A549 (cell line): ENCODE measurements around the gene SIM2. TPM values are rescaled to one million over a fixed set of nuclear protein-coding genes. Genes with fewer than 3 reads are reported as not detected.

Source experiments
- ATAC-seq, 2 experiments: fragments of 200-7000 bp in 1 of 2; fragments of >200 bp in 1 of 2; cut with Nextera tagmentation in 1 of 2; cut with Tn5 transposase in 1 of 2; 3 replicates each; pipeline versions ENCODE4 v1.8.0 to v1.9.1; 2018 to 2020; ENCODE audit warnings: mild to moderate bottlenecking in 1 of 2, moderate library complexity in 1 of 2
- CTCF ChIA-PET: fragments of 300-600 bp; sonication (Branson Sonifier 250); formaldehyde crosslinking; extraction: SDS; loops from one replicate; lab custom pipeline; 2021; ENCODE audit warnings: antibody characterized with exemption, inconsistent platforms; lab: Yijun Ruan, JAX
- POLR2A ChIA-PET: fragments of 350-600 bp; formaldehyde crosslinking; extraction: SDS; loops from one replicate; lab custom pipeline; 2021; ENCODE audit warnings: antibody characterized with exemption, inconsistent platforms; lab: Yijun Ruan, JAX
- DNase-seq, 2 experiments: peaks; one replicate each; pipeline versions ENCODE4 v3.0.0 to v3.0.0-alpha.2; 2011 to 2016; ENCODE audit warnings: low read depth in 1 of 2, low spot score in 1 of 2
- FAIRE-seq: peaks from 2 replicates; lab custom pipeline; 2011; peaks lifted over from hg19 to GRCh38; lab: Jason Lieb, UNC
- H3K27ac ChIP-seq, 2 experiments: fragments of >200 bp; sonication (Bioruptor Twin); formaldehyde crosslinking; 3 replicates each; pipeline ENCODE4 v1.5.1; 2016 to 2017
- H3K4me1 ChIP-seq: fragments of >200 bp; sonication (Bioruptor Twin); formaldehyde crosslinking; 3 replicates; pipeline ENCODE4 v1.6.1; 2016
- H3K4me2 ChIP-seq: fragments of >200 bp; sonication (Bioruptor Twin); formaldehyde crosslinking; 3 replicates; pipeline ENCODE4 v1.6.1; 2016
- H3K4me3 ChIP-seq: fragments of >200 bp; sonication (Bioruptor Twin); formaldehyde crosslinking; 3 replicates; pipeline ENCODE4 v1.5.1; 2016
- H3K9me3 ChIP-seq: fragments of >200 bp; sonication (Bioruptor Twin); formaldehyde crosslinking; 3 replicates; pipeline ENCODE4 v1.6.1; 2016
- CEBPB ChIP-seq, 2 experiments: fragments of >200 bp in 1 of 2; sonication (Bioruptor Twin) in 1 of 2; formaldehyde crosslinking in 1 of 2; IDR thresholded peaks; 2 replicates each; pipeline ENCODE4 v1.6.1; 2012 to 2016
- FOSB ChIP-seq: fragments of 250-450 bp; sonication (Bioruptor Pico); IDR thresholded peaks from 2 replicates; pipeline ENCODE4 v1.5.0; 2020; ENCODE audit warnings: mild to moderate bottlenecking, moderate library complexity
- FOSL2 ChIP-seq, 2 experiments: fragments of 450-650 bp in 1 of 2; fragments of >200 bp in 1 of 2; sonication (Bioruptor Twin) in 1 of 2; formaldehyde crosslinking; IDR thresholded peaks; 2 replicates each; pipeline versions ENCODE4 v1.5.0 to v1.6.1; 2016 to 2020; ENCODE audit warnings: mild to moderate bottlenecking in 1 of 2, moderate library complexity in 1 of 2
- GATA3 ChIP-seq: IDR thresholded peaks from 2 replicates; pipeline ENCODE4 v1.6.1; 2012; ENCODE audit warnings: borderline replicate concordance
- HEYL ChIP-seq: fragments of 250-450 bp; sonication (Bioruptor Pico); IDR thresholded peaks from 2 replicates; pipeline ENCODE4 v1.8.0; 2021; ENCODE audit warnings: mild to moderate bottlenecking, moderate library complexity
- JUN ChIP-seq, 2 experiments: fragments of >200 bp; sonication (Bioruptor Twin); formaldehyde crosslinking; IDR thresholded peaks; 2 replicates in 1 of 2; 3 replicates in 1 of 2; pipeline ENCODE4 v1.6.1; 2016 to 2017
- JUNB ChIP-seq: fragments of >200 bp; sonication (Bioruptor Twin); formaldehyde crosslinking; IDR thresholded peaks from 2 replicates; pipeline ENCODE4 v1.6.1; 2016
- KDM1A ChIP-seq: fragments of 200-600 bp; sonication (generic); IDR thresholded peaks from 2 replicates; pipeline ENCODE4 v1.6.1; 2016; ENCODE audit warnings: low read depth, mild to moderate bottlenecking
- MAFK ChIP-seq: fragments of 450-650 bp; IDR thresholded peaks from 2 replicates; pipeline ENCODE4 v1.6.1; 2014; ENCODE audit not compliant: partially characterized antibody
- MAZ ChIP-seq: fragments of 150-350 bp; IDR thresholded peaks from 2 replicates; pipeline ENCODE4 v1.6.1; 2014; ENCODE audit warnings: antibody characterized with exemption, low read depth, low read length, borderline replicate concordance
- MYC ChIP-seq: IDR thresholded peaks from 2 replicates; pipeline ENCODE4 v1.6.1; 2012; ENCODE audit warnings: mild to moderate bottlenecking, inconsistent platforms, low read length, improper control_type of control experiment, borderline replicate concordance
- NFE2L2 ChIP-seq: fragments of 150-350 bp; conservative IDR thresholded peaks from 2 replicates; pipeline ENCODE4 v1.6.1; 2014; ENCODE audit warnings: low read length
- NR3C1 ChIP-seq: fragments of >200 bp; sonication (Bioruptor Twin); formaldehyde crosslinking; IDR thresholded peaks from 3 replicates; pipeline ENCODE4 v1.6.1; 2017
- PHF8 ChIP-seq: fragments of 200-600 bp; sonication (generic); IDR thresholded peaks from 2 replicates; pipeline ENCODE4 v1.6.1; 2016; ENCODE audit warnings: low read depth, mild to moderate bottlenecking, antibody characterized with exemption, moderate library complexity, borderline replicate concordance
- POLR2A ChIP-seq: IDR thresholded peaks from 2 replicates; pipeline ENCODE4 v1.6.1; 2012; ENCODE audit warnings: mild to moderate bottlenecking, low read length
- RAD21 ChIP-seq, 2 experiments: fragments of >200 bp in 1 of 2; sonication (Bioruptor Twin) in 1 of 2; formaldehyde crosslinking in 1 of 2; IDR thresholded peaks in 1 of 2; conservative IDR thresholded peaks in 1 of 2; 2 replicates in 1 of 2; 3 replicates in 1 of 2; pipeline ENCODE4 v1.6.1; 2012 to 2018; ENCODE audit warnings: inconsistent platforms in 1 of 2
- SMC3 ChIP-seq: fragments of >200 bp; sonication (Bioruptor Twin); formaldehyde crosslinking; IDR thresholded peaks from 3 replicates; pipeline ENCODE4 v1.6.1; 2018; ENCODE audit warnings: inconsistent platforms
- TFCP2L1 ChIP-seq: fragments of 250-450 bp; sonication (Bioruptor Pico); IDR thresholded peaks from 2 replicates; pipeline ENCODE4 v1.5.0; 2021; ENCODE audit warnings: mild to moderate bottlenecking
- ZC3H11A ChIP-seq: fragments of 450-650 bp; IDR thresholded peaks from 2 replicates; pipeline ENCODE4 v1.6.1; 2014; ENCODE audit warnings: antibody characterized with exemption, mild to moderate bottlenecking
- ZFP36 ChIP-seq: fragments of 450-650 bp; IDR thresholded peaks from 2 replicates; pipeline ENCODE4 v1.6.1; 2014; ENCODE audit warnings: borderline replicate concordance; ENCODE audit not compliant: partially characterized antibody
- ZNF302 ChIP-seq: fragments of 250-450 bp; sonication (Bioruptor Pico); IDR thresholded peaks from 2 replicates; pipeline ENCODE4 v1.9.0; 2021; ENCODE audit warnings: inconsistent platforms, mild to moderate bottlenecking, moderate library complexity
- ZSCAN20 ChIP-seq: fragments of 250-450 bp; sonication (Bioruptor Pico); IDR thresholded peaks from 2 replicates; pipeline ENCODE4 v1.8.0; 2022; ENCODE audit warnings: mild to moderate bottlenecking, moderate library complexity
- WGBS: methylation state at CpG from one replicate; pipeline ENCODE4 v1.1.6; 2017; ENCODE audit errors: missing lambda C conversion rate; 5-methylcytosine and 5-hydroxymethylcytosine counted together
- polyA plus RNA-seq, 4 experiments: library from polyadenylated mRNA; depleted of rRNA in 3 of 4; stranded (reverse); fragments of >200 nt; fragmentation: RNase III in 1 of 4; extraction: RNeasy Plus Mini Kit Qiagen cat#74134 plus additional on column Dnase treatment in 1 of 4; gene quantifications; 2 replicates in 3 of 4; 3 replicates in 1 of 4; pipeline ENCODE4 v1.2.3, GENCODE V29; 2011 to 2017
- TF ChIP-seq, protein P1 (sequence below): IDR thresholded peaks from 2 replicates; pipeline ENCODE4 v1.6.1; 2012
- TF ChIP-seq, protein P2 (sequence below): fragments of 150-350 bp; IDR thresholded peaks from 2 replicates; pipeline ENCODE4 v1.6.1; 2014; ENCODE audit warnings: low read depth, mild to moderate bottlenecking, low read length
- TF ChIP-seq, protein P3 (sequence below): fragments of 450-650 bp; IDR thresholded peaks from 2 replicates; pipeline ENCODE4 v1.6.1; 2014; ENCODE audit warnings: antibody characterized with exemption
- TF ChIP-seq, protein P4 (sequence below): fragments of 250-450 bp; sonication (Bioruptor Pico); IDR thresholded peaks from 2 replicates; pipeline ENCODE4 v1.5.0; 2020; ENCODE audit warnings: low read depth, mild to moderate bottlenecking, moderate library complexity

The SIM2 gene
- polyA plus RNA-seq, 2 of the 4 experiments (the other 2 are of a cell fraction): 12.6 to 13.4 TPM

DNA sequence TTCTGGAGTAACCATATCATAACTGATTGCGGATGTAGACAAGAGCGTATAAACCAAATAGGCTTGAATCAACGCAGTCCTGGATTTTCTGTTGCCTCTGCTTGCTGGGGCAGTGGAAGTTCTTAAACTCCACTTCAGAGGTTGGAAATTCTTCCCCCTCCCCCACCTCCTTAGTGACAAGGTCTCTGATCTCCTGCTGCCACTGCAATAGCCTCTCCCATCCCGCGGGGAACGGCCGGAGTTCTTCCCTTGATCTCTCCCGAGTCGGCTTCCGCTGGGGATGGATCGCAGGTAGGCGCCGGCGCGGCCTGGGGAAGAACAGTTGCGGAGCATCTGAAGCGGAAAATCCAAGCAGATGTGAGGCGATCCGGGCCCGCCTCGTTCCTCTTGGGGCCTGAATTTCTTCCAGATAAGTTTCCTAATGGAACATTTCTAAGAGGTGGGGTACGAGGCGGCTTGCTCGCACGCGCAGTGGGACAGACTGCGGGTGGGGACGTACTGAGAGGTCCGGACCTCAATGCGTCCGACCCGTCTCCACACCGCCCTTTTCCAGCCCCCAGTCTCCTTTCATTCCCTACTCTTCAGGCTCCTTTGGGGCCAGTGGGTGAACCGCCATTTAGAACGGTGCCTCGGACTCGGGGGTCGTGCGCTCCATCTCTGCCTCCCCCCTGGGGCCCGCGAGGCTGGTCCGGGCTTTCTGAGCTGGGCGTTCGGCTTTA, 3.1 kb upstream of the SIM2 start:
- Histone ChIP-seq H3K4me3 (no peak overlapping the region), H3K4me2 (no peak overlapping the region), H3K27ac (no peak overlapping the region), H3K9me3 (no peaks in the 10 kb centered on the region), H3K4me1 (peaks cover 6% of the 10 kb centered on the region; the same call in 1 of the 3 replicates)
- no peak for TF ChIP-seq ZFP36
- TF ChIP-seq POLR2A: no peak
- no peak for TF ChIP-seq KDM1A
- TF ChIP-seq, protein P1, sequence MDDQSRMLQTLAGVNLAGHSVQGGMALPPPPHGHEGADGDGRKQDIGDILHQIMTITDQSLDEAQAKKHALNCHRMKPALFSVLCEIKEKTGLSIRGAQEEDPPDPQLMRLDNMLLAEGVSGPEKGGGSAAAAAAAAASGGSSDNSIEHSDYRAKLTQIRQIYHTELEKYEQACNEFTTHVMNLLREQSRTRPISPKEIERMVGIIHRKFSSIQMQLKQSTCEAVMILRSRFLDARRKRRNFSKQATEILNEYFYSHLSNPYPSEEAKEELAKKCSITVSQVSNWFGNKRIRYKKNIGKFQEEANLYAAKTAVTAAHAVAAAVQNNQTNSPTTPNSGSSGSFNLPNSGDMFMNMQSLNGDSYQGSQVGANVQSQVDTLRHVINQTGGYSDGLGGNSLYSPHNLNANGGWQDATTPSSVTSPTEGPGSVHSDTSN: no peak
- TF ChIP-seq, protein P2, sequence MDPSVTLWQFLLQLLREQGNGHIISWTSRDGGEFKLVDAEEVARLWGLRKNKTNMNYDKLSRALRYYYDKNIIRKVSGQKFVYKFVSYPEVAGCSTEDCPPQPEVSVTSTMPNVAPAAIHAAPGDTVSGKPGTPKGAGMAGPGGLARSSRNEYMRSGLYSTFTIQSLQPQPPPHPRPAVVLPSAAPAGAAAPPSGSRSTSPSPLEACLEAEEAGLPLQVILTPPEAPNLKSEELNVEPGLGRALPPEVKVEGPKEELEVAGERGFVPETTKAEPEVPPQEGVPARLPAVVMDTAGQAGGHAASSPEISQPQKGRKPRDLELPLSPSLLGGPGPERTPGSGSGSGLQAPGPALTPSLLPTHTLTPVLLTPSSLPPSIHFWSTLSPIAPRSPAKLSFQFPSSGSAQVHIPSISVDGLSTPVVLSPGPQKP: no peak
- TF ChIP-seq ZSCAN20 (CRISPR knock-in tag): no peak
- TF ChIP-seq, protein P3, sequence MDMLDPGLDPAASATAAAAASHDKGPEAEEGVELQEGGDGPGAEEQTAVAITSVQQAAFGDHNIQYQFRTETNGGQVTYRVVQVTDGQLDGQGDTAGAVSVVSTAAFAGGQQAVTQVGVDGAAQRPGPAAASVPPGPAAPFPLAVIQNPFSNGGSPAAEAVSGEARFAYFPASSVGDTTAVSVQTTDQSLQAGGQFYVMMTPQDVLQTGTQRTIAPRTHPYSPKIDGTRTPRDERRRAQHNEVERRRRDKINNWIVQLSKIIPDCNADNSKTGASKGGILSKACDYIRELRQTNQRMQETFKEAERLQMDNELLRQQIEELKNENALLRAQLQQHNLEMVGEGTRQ: no peak
- TF ChIP-seq ZNF302 (CRISPR knock-in tag): no peak
- WGBS: 96% methylated on average over 40 of the region's 44 CpGs
- CTCF ChIA-PET: interaction anchor here (0.6 to 0.7 kb wide), 2 partner anchors 31 to 87 kb away, joined by 3 read pairs; no protein-coding TSS in a partner anchor
- DNase-seq: no peak
- no peak for FAIRE-seq
- no peak for ATAC-seq
- POLR2A ChIA-PET: no interaction called here

DNA sequence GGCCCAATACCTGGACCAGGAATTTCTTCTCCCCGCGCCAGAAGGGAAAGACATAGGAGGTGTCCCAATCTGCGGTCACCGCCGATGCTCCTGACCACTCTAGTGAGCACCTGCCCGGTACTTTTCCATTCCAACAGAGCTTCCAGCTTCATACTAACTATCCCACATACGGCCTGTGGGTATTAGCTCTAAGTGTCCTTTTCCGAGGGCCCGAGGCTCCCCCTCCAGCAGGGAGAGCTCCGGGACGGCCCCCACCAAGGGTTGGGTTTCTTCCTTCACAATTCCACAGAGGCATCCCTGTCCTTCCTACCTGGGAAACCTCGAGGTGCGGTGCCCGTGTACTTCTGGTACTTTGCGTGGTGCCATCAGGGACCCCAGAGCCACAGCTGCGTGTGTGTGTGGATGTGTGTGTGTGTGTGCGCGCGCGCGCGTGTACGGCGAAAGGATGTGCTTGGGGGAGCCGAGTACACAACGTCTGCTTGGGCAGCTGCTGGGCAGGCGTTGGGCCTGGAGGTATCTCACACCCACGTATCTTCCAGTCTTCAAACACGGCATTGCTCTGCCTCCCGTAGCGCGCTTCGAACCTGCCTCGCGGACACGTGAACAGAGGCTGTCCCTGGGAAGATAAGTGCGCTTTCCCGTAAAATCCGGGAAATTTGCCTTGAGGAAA, 2.4 kb upstream of the SIM2 start:
- peaks cover 13% of the 10 kb centered on the region; the same call in 1 of the 3 replicates for H3K4me1 ChIP-seq
- TF ChIP-seq MYC (no peak), KDM1A (no peak), RAD21 (conservative IDR thresholded peaks at IDR 0.05 in 1 of 2, IDR thresholded peaks at IDR 0.05 in 1 of 2) (no peak), CEBPB (IDR thresholded peaks at IDR 0.05) (no peak), GATA3 (no peak), ZC3H11A (no peak), MAZ (no peak)
- TF ChIP-seq, all 56 proteins: peak for 0
- no peak overlapping the region for H3K4me3 ChIP-seq
- ChIA-PET CTCF (interaction anchor here (0.6 to 0.7 kb wide), 2 partner anchors 32 to 87 kb away, joined by 3 read pairs; no protein-coding TSS in a partner anchor), POLR2A (no interaction called here)
- DNase-seq (no peak), ATAC-seq (no peak), FAIRE-seq (no peak)
- H3K4me2 ChIP-seq: no peak overlapping the region
- no peak overlapping the region for H3K27ac ChIP-seq
- H3K9me3 ChIP-seq: no peaks in the 10 kb centered on the region
- WGBS: 97% methylated on average over 38 of the region's 39 CpGs

DNA sequence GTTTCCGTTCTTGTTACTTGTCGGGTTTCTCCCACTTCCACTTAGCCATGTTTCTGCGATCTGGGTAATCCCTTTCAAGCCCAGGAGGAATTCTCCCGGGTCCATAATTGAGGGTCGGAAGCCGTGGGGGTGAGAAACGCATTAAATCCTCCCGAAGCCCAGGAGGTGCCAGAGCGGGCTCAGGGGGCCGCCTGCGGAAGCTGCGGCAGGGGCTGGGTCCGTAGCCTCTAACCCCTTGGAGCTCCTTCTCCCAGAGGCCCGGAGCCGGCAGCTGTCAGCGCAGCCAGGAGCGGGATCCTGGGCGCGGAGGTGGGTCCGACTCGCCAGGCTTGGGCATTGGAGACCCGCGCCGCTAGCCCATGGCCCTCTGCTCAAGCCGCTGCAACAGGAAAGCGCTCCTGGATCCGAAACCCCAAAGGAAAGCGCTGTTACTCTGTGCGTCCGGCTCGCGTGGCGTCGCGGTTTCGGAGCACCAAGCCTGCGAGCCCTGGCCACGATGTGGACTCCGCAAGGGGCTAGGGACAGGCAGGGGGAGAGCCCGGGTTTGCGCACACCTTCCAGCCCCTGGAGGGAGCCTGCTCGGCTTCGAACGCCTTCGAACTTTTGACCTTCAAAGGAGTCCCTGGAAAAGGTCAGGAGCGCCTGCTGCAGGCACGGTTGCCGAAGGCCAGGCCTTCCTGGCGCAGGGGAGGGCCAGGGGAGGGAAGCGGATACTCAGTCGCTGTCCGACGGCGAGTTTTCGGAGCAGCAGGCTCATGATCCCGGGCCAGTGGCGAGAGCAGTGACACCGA, 1.7 kb upstream of the SIM2 start:
- WGBS: 96% methylated on average over 17 of the region's 58 CpGs
- no peak overlapping the region for H3K4me3 ChIP-seq
- peak overlapping the region; percentile 70; the same call in 2 of the 3 replicates for H3K4me2 ChIP-seq
- peak overlapping the region in 1 of 2 experiments; percentile 96; a peak in 2 of 6 replicates for H3K27ac ChIP-seq
- CTCF ChIA-PET: no interaction called here
- POLR2A ChIA-PET: no interaction called here
- DNase-seq (no peak), FAIRE-seq (no peak), ATAC-seq (no peak)
- no peaks in the 10 kb centered on the region for H3K9me3 ChIP-seq
- peaks cover 20% of the 10 kb centered on the region; the same call in 1 of the 3 replicates for H3K4me1 ChIP-seq
- TF ChIP-seq JUNB (no peak), SMC3 (no peak), FOSL2 (IDR thresholded peaks at IDR 0.05) (no peak), FOSL2 (CRISPR knock-in tag; IDR thresholded peaks at IDR 0.05) (no peak), FOSB (CRISPR knock-in tag) (no peak), TFCP2L1 (CRISPR knock-in tag) (no peak), NFE2L2 (no peak), HEYL (CRISPR knock-in tag) (no peak), ZNF302 (CRISPR knock-in tag) (no peak), MAFK (no peak), KDM1A (no peak), ZFP36 (no peak), PHF8 (no peak), NR3C1 (no peak), JUN (IDR thresholded peaks at IDR 0.05) (no peak)
- TF ChIP-seq, protein P3: no peak
- TF ChIP-seq, protein P4, sequence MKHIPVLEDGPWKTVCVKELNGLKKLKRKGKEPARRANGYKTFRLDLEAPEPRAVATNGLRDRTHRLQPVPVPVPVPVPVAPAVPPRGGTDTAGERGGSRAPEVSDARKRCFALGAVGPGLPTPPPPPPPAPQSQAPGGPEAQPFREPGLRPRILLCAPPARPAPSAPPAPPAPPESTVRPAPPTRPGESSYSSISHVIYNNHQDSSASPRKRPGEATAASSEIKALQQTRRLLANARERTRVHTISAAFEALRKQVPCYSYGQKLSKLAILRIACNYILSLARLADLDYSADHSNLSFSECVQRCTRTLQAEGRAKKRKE: no peak
